HG02588 (cell line): Measurements from ENCODE around the gene DEUP1.

Source experiments
- ATAC-seq: cut with Tn5 transposase; IDR thresholded peaks from one replicate; pipeline ENCODE4 v1.9.1; 2021; ENCODE audit warnings: mild to moderate bottlenecking, moderate library complexity; ENCODE audit not compliant: unreplicated experiment

DEUP1 gene

GRCh38 chr11:93477684-93478234, 147.2 kb downstream of the DEUP1 start:
- ATAC-seq = no peak

- ATAC-seq = no peak
Measured at GRCh38 chr11:93478841-93479240, 148.3 kb downstream of the DEUP1 start.

- no peak for ATAC-seq
Measured at GRCh38 chr11:93480256-93480655, 149.7 kb downstream of the DEUP1 start.

- no peak for ATAC-seq
Measured at GRCh38 chr11:93480756-93481155, 150.2 kb downstream of the DEUP1 start.

- no peak for ATAC-seq
Measured at GRCh38 chr11:93481279-93481678, 150.7 kb downstream of the DEUP1 start.

GRCh38 chr11:93481696-93482095, 151.2 kb downstream of the DEUP1 start:
- no peak for ATAC-seq

GRCh38 chr11:93482556-93482955, 152.0 kb downstream of the DEUP1 start:
- no peak for ATAC-seq

- ATAC-seq = no peak
Measured at GRCh38 chr11:93484716-93485115, 154.2 kb downstream of the DEUP1 start.

- no peak for ATAC-seq
Measured at GRCh38 chr11:93485983-93486382, 155.4 kb downstream of the DEUP1 start.

- no peak for ATAC-seq
Measured at GRCh38 chr11:93487032-93487483, 156.5 kb downstream of the DEUP1 start.
